C4-2B (cell line): Measurements from ENCODE around the gene PDXK.

Source experiments
- ZFX ChIP-seq: fragments of 450-650 bp; IDR thresholded peaks from 2 replicates; pipeline ENCODE4 v1.6.1; 2017
- TF ChIP-seq, protein P1 (sequence below): fragments of 450-650 bp; conservative IDR thresholded peaks from 2 replicates; pipeline ENCODE4 v1.5.1; 2017; ENCODE audit warnings: mild to moderate bottlenecking

DNA sequence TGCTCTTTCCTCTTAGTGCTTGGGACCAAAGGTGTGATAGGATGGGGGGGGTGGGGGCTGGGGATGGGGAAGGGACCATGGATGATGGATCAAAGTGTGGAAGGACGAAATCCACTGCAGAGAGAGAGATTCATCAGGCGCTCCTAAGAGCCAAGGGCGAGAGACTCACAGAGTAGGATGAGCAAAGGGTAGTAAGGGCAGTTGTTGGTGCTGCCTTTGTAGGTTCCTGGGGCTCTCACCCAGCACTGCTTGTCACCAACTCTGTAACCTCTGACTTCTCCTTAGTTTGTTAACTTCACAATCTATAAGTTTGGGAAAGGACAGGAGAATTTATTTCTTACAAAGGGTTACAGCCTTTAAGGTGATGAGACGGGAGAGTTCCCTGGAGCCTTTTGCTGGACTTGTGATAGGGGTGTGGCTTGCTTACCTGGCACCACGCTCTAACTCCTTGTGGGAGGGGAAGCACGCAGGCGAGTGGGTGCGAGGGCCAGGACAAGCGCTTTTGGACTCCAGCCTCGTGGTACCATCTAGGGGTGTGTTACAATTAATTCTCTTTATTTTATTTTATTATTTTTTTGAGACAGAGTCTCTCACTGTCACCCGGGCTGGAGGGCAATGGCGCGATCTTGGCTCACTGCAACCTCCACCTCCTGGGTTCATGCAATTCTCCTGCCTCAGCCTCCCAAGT is 1.6 kb upstream of the PDXK start:
- TF ChIP-seq, protein P1, sequence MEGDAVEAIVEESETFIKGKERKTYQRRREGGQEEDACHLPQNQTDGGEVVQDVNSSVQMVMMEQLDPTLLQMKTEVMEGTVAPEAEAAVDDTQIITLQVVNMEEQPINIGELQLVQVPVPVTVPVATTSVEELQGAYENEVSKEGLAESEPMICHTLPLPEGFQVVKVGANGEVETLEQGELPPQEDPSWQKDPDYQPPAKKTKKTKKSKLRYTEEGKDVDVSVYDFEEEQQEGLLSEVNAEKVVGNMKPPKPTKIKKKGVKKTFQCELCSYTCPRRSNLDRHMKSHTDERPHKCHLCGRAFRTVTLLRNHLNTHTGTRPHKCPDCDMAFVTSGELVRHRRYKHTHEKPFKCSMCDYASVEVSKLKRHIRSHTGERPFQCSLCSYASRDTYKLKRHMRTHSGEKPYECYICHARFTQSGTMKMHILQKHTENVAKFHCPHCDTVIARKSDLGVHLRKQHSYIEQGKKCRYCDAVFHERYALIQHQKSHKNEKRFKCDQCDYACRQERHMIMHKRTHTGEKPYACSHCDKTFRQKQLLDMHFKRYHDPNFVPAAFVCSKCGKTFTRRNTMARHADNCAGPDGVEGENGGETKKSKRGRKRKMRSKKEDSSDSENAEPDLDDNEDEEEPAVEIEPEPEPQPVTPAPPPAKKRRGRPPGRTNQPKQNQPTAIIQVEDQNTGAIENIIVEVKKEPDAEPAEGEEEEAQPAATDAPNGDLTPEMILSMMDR, result no peak
- TF ChIP-seq ZFX, result no peak
